K562 (cell line): ENCODE measurements around the gene ODAD4. TPM values are rescaled to one million over a fixed set of nuclear protein-coding genes. Genes with fewer than 3 reads are reported as not detected.

ENCODE experiments used
- ATAC-seq: fragments of 200-7000 bp; cut with Tn5 transposase; 3 replicates; pipeline ENCODE4 v1.9.1; 2020; ENCODE audit warnings: moderate library complexity
- BruUV-seq: library from RNA; stranded (reverse); fragments of 400-500 nt; replicated peaks from 2 replicates; lab custom pipeline; 2021; lab: Mats Ljungman, UMichigan
- CTCF ChIA-PET: fragments of 300-600 bp; formaldehyde crosslinking; extraction: SDS; loops from one replicate; lab custom pipeline; 2021; ENCODE audit warnings: low intra/inter-chr PET ratio; lab: Yijun Ruan, JAX
- POLR2A ChIA-PET: fragments of 300-600, 350-650 bp; sonication (Branson Sonifier 250); formaldehyde crosslinking; extraction: SDS; loops from one replicate; lab custom pipeline; 2021; ENCODE audit warnings: antibody characterized with exemption, inconsistent platforms; lab: Yijun Ruan, JAX
- DNase-seq, 4 experiments: peaks; one replicate each; pipeline versions ENCODE4 v3.0.0 to v3.0.0-alpha.2; 2011 to 2018; ENCODE audit warnings: low spot score in 3 of 4, mixed read lengths in 3 of 4; ENCODE audit errors: extremely low read depth in 1 of 4
- FAIRE-seq: peaks from 2 replicates; lab custom pipeline; 2011; peaks lifted over from hg19 to GRCh38; lab: Jason Lieb, UNC
- H2AFZ ChIP-seq: 2 replicates; pipeline ENCODE4 v1.6.0; 2011; ENCODE audit warnings: low read depth, low read length, control low read depth, inconsistent platforms
- H3K27ac ChIP-seq: fragments of 200-600 bp; 3 replicates; pipeline ENCODE4 v1.8.0; 2011; ENCODE audit warnings: low read depth, mild to moderate bottlenecking, control low read depth, inconsistent platforms, low read length, moderate library complexity, mixed read lengths; ENCODE audit errors: extremely low read depth
- H3K27me3 ChIP-seq, 2 experiments: fragments of 300-600 bp in 1 of 2; 2 replicates in 1 of 2; 3 replicates in 1 of 2; pipeline versions ENCODE4 v1.6.0 to v1.8.0; 2011; ENCODE audit warnings: inconsistent platforms in 2 of 2, low read length in 2 of 2, mild to moderate bottlenecking in 1 of 2, mixed read lengths in 1 of 2, moderate library complexity in 1 of 2; ENCODE audit not compliant: control insufficient read depth in 2 of 2, insufficient read depth in 2 of 2
- H3K36me3 ChIP-seq: fragments of 300-600 bp; 3 replicates; pipeline ENCODE4 v1.8.0; 2011; ENCODE audit warnings: mild to moderate bottlenecking, low read length, inconsistent platforms; ENCODE audit not compliant: control insufficient read depth, insufficient read depth
- H3K4me1 ChIP-seq, 2 experiments: fragments of 200-600 bp in 1 of 2; replicated peaks in 1 of 2; 2 replicates in 1 of 2; 3 replicates in 1 of 2; pipeline versions ENCODE4 v1.5.1 to v1.8.0; 2011; ENCODE audit warnings: inconsistent platforms in 2 of 2, low read length in 2 of 2, mild to moderate bottlenecking in 1 of 2, mixed read lengths in 1 of 2, moderate library complexity in 1 of 2; ENCODE audit not compliant: control insufficient read depth in 2 of 2, insufficient read depth in 2 of 2
- H3K4me2 ChIP-seq: 2 replicates; pipeline ENCODE4 v1.6.1; 2011; ENCODE audit warnings: low read length, control low read depth, inconsistent platforms, mixed read lengths; ENCODE audit not compliant: insufficient read depth
- H3K4me3 ChIP-seq: fragments of 200-600 bp; sonication (generic), shearing (Covaris generic); 2 replicates; pipeline ENCODE4 v1.5.1; 2016; ENCODE audit warnings: control low read depth, inconsistent platforms
- H3K79me2 ChIP-seq: fragments of 200-600 bp; 3 replicates; pipeline ENCODE4 v1.8.0; 2011; ENCODE audit warnings: low read length, inconsistent platforms; ENCODE audit not compliant: control insufficient read depth, insufficient read depth
- H3K9ac ChIP-seq, 2 experiments: 2 replicates each; pipeline versions ENCODE4 v1.6.0 to v1.6.1; 2011; ENCODE audit warnings: low read depth in 2 of 2, low read length in 2 of 2, control low read depth in 1 of 2, inconsistent platforms in 1 of 2, mild to moderate bottlenecking in 1 of 2, mixed read lengths in 1 of 2; ENCODE audit not compliant: insufficient read depth in 1 of 2
- H3K9me1 ChIP-seq: one replicate; pipeline ENCODE4 v1.6.0; 2011; ENCODE audit warnings: inconsistent platforms, mild to moderate bottlenecking, low read length, moderate library complexity; ENCODE audit not compliant: control insufficient read depth, insufficient read depth
- H3K9me3 ChIP-seq: replicated peaks from 2 replicates; pipeline ENCODE4 v1.5.1; 2011; ENCODE audit warnings: low read depth, low read length, inconsistent platforms; ENCODE audit not compliant: control insufficient read depth, insufficient read depth
- H4K20me1 ChIP-seq: replicated peaks from 2 replicates; pipeline ENCODE4 v1.6.1; 2011; ENCODE audit warnings: low read length, inconsistent platforms, mixed read lengths; ENCODE audit not compliant: control insufficient read depth, insufficient read depth
- ARID3B ChIP-seq: fragments of 250-450 bp; sonication (Bioruptor Pico); IDR thresholded peaks from 2 replicates; pipeline ENCODE4 v1.4.0; 2020; ENCODE audit warnings: borderline replicate concordance
- CHD7 ChIP-seq: fragments of 200-600 bp; sonication (generic); IDR thresholded peaks from one replicate; pipeline ENCODE4 v1.6.1; 2012; ENCODE audit warnings: mild to moderate bottlenecking, low read depth, low read length, inconsistent platforms
- DNMT1 ChIP-seq: fragments of 450-650 bp; IDR thresholded peaks from 2 replicates; pipeline ENCODE4 v1.6.1; 2016; ENCODE audit warnings: antibody characterized with exemption, mild to moderate bottlenecking
- E2F3 ChIP-seq: fragments of 250-450 bp; sonication (Bioruptor Pico); IDR thresholded peaks from 2 replicates; pipeline ENCODE4 v1.4.0; 2020; ENCODE audit warnings: mild to moderate bottlenecking
- FOS ChIP-seq: IDR thresholded peaks from 3 replicates; pipeline ENCODE4 v1.6.1; 2011; ENCODE audit not compliant: insufficient read length; ENCODE audit errors: extremely low read depth
- WGBS: fragments of 100-300 bp; shearing (Covaris generic); methylation state at CpG from one replicate; pipeline ENCODE4 v1.1.6; 2016; ENCODE audit warnings: low coverage, mixed read lengths; ENCODE audit not compliant: insufficient coverage; ENCODE audit errors: missing lambda C conversion rate; 5-methylcytosine and 5-hydroxymethylcytosine counted together
- in situ Hi-C: fragments of 300-500 bp; cut with MboI; formaldehyde crosslinking; loops from 4 replicates; pipeline ENCODE4 v1.15.0; 2018; ENCODE audit warnings: inconsistent platforms, mixed read lengths
- intact Hi-C: fragments of 100-400 bp; cut with micrococcal nuclease; formaldehyde crosslinking; loops from 2 replicates; pipeline ENCODE4 v1.14.2; 2022
- polyA plus RNA-seq, 8 experiments: library from polyadenylated mRNA; depleted of rRNA in 4 of 8; stranded (reverse) in 5 of 8; unstranded in 3 of 8; fragments of >200 nt; fragmentation: Nextera tagmentation in 2 of 8; fragmentation: Illumina TruSeq in 1 of 8; extraction: Ambion mirVana in 2 of 8; extraction: Trizol in 1 of 8; gene quantifications; 2 replicates each; pipeline versions ENCODE4 v1.2.1 to v1.2.3, GENCODE V29; 2011 to 2014; ENCODE audit warnings: inconsistent platforms in 1 of 8, missing spikeins in 1 of 8
- total RNA-seq, 7 experiments: library from RNA; depleted of rRNA in 6 of 7; stranded (reverse); fragments of >200 nt in 6 of 7; fragmentation: Illumina TruSeq in 2 of 7; extraction: Trizol in 2 of 7; gene quantifications; 2 replicates each; pipeline versions ENCODE4 v1.2.1 to v1.2.3, GENCODE V29; 2011 to 2021; ENCODE audit warnings: low replicate concordance in 1 of 7
- TF ChIP-seq, protein P1 (sequence below): fragments of 250-450 bp; sonication (Bioruptor Pico); IDR thresholded peaks from 2 replicates; pipeline ENCODE4 v1.5.1; 2021; ENCODE audit warnings: mild to moderate bottlenecking

The ODAD4 gene
- total and polyA plus RNA-seq, 9 of the 15 experiments (the other 6 are each of a cell fraction or from before 2014, with no cell fraction given) = 0.09 to 0.98 (median 0.51) TPM

GRCh38 chr17:41891135-41892020, 39.0 kb upstream of the ODAD4 start:
- no peaks in the 10 kb centered on the region for H3K79me2 ChIP-seq
- BruUV-seq = no TSS peak
- no peaks in the 10 kb centered on the region for H4K20me1 ChIP-seq
- H3K27ac ChIP-seq = no peak overlapping the region
- WGBS = over 99% methylated on average over 7 of the region's 7 CpGs
- no peak overlapping the region for H3K4me2 ChIP-seq
- FAIRE-seq = no peak
- DNase-seq = no peak
- ChIA-PET POLR2A (interaction anchor here (1.1 kb wide), 1 partner anchor 21 kb away, joined by 6 read pairs; no protein-coding TSS in a partner anchor), CTCF (no interaction called here)
- H3K9me1 ChIP-seq = no peaks in the 10 kb centered on the region
- H2AFZ ChIP-seq = no peak overlapping the region
- intact Hi-C loops (no loop called here), in situ Hi-C loops (no loop called here)
- H3K9me3 ChIP-seq = no peaks in the 10 kb centered on the region
- ATAC-seq = no peak
- no peaks in the 10 kb centered on the region for H3K4me1 ChIP-seq
- H3K36me3 ChIP-seq = peaks cover 91% of the 10 kb centered on the region; the same call in 2 of the 3 replicates
- H3K9ac ChIP-seq = no peak overlapping the region
- H3K4me3 ChIP-seq = no peak overlapping the region
- no peaks in the 10 kb centered on the region for H3K27me3 ChIP-seq
- TF ChIP-seq ARID3B (CRISPR knock-in tag) (no peak), E2F3 (CRISPR knock-in tag) (no peak), CHD7 (no peak), FOS (no peak), DNMT1 (no peak)
- TF ChIP-seq, protein P1, sequence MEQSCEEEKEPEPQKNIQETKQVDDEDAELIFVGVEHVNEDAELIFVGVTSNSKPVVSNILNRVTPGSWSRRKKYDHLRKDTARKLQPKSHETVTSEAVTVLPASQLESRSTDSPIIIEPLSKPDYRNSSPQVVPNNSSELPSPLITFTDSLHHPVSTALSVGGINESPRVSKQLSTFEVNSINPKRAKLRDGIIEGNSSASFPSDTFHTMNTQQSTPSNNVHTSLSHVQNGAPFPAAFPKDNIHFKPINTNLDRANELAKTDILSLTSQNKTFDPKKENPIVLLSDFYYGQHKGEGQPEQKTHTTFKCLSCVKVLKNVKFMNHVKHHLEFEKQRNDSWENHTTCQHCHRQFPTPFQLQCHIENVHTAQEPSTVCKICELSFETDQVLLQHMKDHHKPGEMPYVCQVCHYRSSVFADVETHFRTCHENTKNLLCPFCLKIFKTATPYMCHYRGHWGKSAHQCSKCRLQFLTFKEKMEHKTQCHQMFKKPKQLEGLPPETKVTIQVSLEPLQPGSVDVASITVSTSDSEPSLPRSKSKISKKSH (CRISPR knock-in tag) = no peak
